HEK293T (cell line): ENCODE measurements around the gene GAST.

ENCODE experiments used
- ARNT ChIP-seq: fragments of 450-650 bp; IDR thresholded peaks from 2 replicates; pipeline ENCODE4 v1.6.1; 2017; ENCODE audit warnings: mild to moderate bottlenecking
- BHLHE40 ChIP-seq: fragments of 450-650 bp; IDR thresholded peaks from 2 replicates; pipeline ENCODE4 v1.6.1; 2016; ENCODE audit warnings: mild to moderate bottlenecking, moderate library complexity, borderline replicate concordance
- FOXK2 ChIP-seq: fragments of 450-650 bp; IDR thresholded peaks from 2 replicates; pipeline ENCODE4 v1.6.1; 2016; ENCODE audit warnings: mild to moderate bottlenecking
- FOXM1 ChIP-seq: fragments of 450-650 bp; IDR thresholded peaks from 2 replicates; pipeline ENCODE4 v1.6.1; 2017; ENCODE audit warnings: mild to moderate bottlenecking, borderline replicate concordance
- SP1 ChIP-seq: fragments of 450-650 bp; IDR thresholded peaks from 2 replicates; pipeline ENCODE4 v1.6.1; 2017
- SUZ12 ChIP-seq: fragments of 450-650 bp; IDR thresholded peaks from 2 replicates; pipeline ENCODE4 v1.6.1; 2016; ENCODE audit warnings: mild to moderate bottlenecking
- TARDBP ChIP-seq: fragments of 450-650 bp; IDR thresholded peaks from 2 replicates; pipeline ENCODE4 v1.6.1; 2016
- TF ChIP-seq, protein P1 (sequence below): fragments of 450-650 bp; IDR thresholded peaks from 2 replicates; pipeline ENCODE4 v1.6.1; 2016

DNA sequence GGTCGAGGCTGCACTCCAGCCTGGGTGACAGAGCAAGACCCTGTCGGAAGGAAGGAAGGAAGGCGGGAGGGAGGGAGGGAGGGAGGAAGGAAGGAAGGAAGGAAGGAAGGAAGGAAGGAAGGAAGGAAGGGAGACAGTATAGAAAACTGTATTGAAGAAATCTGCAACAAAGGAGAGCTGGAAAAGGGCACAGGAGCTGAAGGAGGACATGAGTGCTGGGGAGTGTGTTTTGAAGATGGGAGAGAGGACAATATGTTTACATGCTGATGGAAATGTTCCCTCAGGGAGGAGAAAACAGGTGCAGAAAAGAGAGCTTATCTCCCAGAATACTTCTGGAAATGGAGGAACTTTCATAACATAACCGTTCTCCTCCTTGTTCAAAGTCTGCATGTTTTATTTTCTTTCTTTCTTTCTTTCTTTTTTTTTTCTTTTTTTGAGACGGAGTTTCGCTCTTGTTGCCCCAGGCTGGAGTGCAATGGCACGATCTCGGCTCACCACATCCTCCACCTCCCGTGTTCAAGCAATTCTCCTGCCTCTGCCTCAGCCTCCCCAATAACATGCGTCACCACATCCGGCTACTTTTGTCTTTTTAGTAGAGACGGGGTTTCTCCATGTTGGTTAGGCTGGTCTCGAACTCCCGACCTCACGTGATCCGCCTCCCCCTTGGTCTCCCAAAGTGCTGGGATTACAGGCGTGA lies 25.0 kb downstream of the GAST start:
- no peak for TF ChIP-seq FOXK2
- no peak for TF ChIP-seq FOXM1
- no peak for TF ChIP-seq ARNT
- no peak for TF ChIP-seq SP1
- no peak for TF ChIP-seq SUZ12
- no peak for TF ChIP-seq TARDBP
- TF ChIP-seq, protein P1, sequence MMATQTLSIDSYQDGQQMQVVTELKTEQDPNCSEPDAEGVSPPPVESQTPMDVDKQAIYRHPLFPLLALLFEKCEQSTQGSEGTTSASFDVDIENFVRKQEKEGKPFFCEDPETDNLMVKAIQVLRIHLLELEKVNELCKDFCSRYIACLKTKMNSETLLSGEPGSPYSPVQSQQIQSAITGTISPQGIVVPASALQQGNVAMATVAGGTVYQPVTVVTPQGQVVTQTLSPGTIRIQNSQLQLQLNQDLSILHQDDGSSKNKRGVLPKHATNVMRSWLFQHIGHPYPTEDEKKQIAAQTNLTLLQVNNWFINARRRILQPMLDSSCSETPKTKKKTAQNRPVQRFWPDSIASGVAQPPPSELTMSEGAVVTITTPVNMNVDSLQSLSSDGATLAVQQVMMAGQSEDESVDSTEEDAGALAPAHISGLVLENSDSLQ: no peak
- TF ChIP-seq BHLHE40: no peak
